ENCODE measurements around the gene ELOB.

The ELOB gene

DNA sequence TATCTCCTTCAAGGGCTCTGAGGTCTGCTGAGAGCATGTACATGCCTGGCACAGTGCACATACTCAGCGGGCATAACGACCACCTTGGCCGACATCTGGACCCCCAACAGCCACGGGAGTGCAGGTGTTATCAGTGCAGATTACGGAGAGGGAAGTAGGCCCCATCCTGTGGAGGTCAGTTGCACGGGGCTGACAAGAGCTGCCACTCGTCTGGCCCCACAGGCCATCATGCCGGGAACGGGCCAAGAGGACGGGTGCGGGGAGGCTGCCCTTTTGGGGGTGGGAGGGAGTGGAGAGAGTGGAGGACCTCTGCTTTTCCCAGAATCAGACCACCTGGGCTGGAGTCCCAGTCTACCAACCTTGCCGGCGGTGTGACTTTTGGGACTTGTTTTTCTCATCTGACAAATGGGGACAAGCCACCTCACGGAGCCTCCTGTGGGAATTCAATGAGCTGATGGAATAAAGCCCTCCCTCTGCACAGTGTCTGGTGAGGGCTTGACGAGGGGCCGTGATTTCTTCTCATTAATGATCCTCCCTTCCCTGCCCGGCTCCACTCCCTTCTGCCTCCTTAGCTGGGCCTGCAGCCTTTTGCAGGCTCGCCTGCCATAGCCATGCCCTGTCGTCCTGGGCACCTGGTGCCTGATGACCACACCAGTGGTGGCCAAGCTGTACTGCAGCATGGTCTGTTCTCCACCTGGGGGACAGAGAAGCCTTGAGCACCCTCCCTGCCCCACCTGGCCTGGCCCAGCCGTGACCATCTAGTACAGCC, 5.7 kb upstream of the ELOB start:
- WGBS, 2 donors (ENCODE audit: extremely low coverage in 2 of 2, insufficient read length in 2 of 2, insufficient replicate concordance in 1 of 2): no CpG with 5 or more reads among the region's 20 CpGs
- H2BK5ac ChIP-seq (ENCODE audit: low read length): peak overlapping the region; percentile 10
- H4K8ac ChIP-seq (ENCODE audit: low read depth, low read length): no peak overlapping the region
- peak overlapping the region; percentile 31 for H3K14ac ChIP-seq (ENCODE audit: low read length)
- no peak overlapping the region for H2BK15ac ChIP-seq (ENCODE audit: low read length)
- peak overlapping the region; percentile 53 for H2AK5ac ChIP-seq (ENCODE audit: low read depth, low read length)
- peaks cover 0 to 8% of the 10 kb centered on the region in 2 donors for H3K36me3 ChIP-seq (replicated peaks in 1 of 2; ENCODE audit: control insufficient read depth in 2 of 2, insufficient read depth in 2 of 2, low read length in 2 of 2)
- H3K4me1 ChIP-seq (ENCODE audit: control insufficient read depth in 2 of 2, insufficient read depth in 1 of 2, low read depth in 1 of 2, low read length in 2 of 2): peaks cover 8 to 9% of the 10 kb centered on the region in 2 donors
- H3K79me1 ChIP-seq (ENCODE audit: low read depth, low read length): peaks cover 7% of the 10 kb centered on the region
- H3K9ac ChIP-seq (ENCODE audit: low read depth, low read length, poor library complexity): peak overlapping the region; percentile 79
- no peak overlapping the region for H3K4me2 ChIP-seq (ENCODE audit: insufficient read depth, low read length, poor library complexity, severe bottlenecking)
- H3K4ac ChIP-seq (ENCODE audit: low read length): peak overlapping the region; percentile 68
- H3K27ac ChIP-seq (replicated peaks; ENCODE audit: low read length): no peak overlapping the region
- H3K18ac ChIP-seq (ENCODE audit: low read length): peak overlapping the region; percentile 67
- H2AFZ ChIP-seq (ENCODE audit: low read length): no peak overlapping the region
- no peak overlapping the region for H3K23ac ChIP-seq (ENCODE audit: low read depth, low read length, poor library complexity)
- DNase-seq (ENCODE audit: low spot score): no peak
- peaks cover 0 to 8% (median 0%) of the 10 kb centered on the region in 3 experiments for H3K27me3 ChIP-seq (ENCODE audit: control insufficient read depth in 3 of 3, insufficient read depth in 3 of 3, low read depth in 1 of 3, low read length in 3 of 3)
- no peak overlapping the region for H2BK120ac ChIP-seq (ENCODE audit: low read depth, low read length)
- H3K4me3 ChIP-seq (ENCODE audit: low read length in 2 of 2): no peak overlapping the region
- peak overlapping the region; percentile 2 for H2BK12ac ChIP-seq (ENCODE audit: low read length)
- no peaks in the 10 kb centered on the region for H3K9me3 ChIP-seq (replicated peaks in 1 of 2; ENCODE audit: control insufficient read depth in 2 of 2, insufficient read depth in 1 of 2, low read depth in 1 of 2, low read length in 2 of 2)
- peak overlapping the region; percentile 34 for H4K91ac ChIP-seq (ENCODE audit: low read depth, low read length, poor library complexity)

DNA sequence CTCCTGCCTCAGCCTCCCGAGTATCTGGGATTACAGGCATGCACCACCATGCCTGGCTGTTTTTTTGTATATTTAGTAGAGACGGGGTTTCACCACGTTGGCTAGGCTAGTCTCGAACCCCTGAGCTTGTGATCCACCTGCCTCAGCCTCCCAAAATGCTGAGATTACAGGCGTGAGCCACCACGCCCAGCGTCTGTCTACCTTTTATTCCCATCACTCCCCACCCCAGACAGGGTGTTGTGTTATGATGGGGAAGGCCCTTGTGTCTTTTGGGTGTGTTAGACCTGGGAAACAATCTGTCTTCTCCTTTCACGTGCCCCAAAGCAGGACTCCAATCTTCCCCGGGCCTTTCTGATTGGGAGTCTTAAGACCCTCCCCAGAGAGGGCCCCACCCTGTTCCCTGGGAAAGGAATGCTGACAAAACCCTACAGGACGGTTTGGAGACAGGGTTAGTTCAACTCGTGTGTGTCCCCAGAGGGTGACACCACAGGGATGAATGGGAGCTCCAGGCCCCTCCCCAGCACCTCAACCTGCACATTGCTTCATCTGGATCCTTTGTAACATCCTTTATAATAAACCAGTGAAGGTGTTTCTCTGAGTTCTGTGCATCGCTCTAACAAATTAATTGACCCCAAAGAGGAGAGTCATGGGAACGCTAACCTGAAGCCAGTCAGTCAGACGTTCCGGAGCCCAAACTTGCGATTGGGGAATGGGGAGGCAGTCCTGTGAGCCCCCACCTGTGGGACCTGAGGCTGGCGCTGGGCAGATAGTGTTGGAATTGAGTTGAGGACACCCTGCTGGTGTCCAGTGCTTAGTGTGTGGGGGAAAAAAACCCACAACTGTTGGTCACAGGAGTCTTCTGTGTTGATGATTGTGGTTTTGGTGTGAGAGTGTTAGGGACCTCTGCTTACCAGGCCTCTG, 3.2 kb upstream of the ELOB start:
- Histone ChIP-seq H3K79me1 (ENCODE audit: low read depth, low read length) (peaks cover 13% of the 10 kb centered on the region), H3K23ac (ENCODE audit: low read depth, low read length, poor library complexity) (no peak overlapping the region), H3K27ac (replicated peaks; ENCODE audit: low read length) (no peak overlapping the region), H3K4ac (ENCODE audit: low read length) (no peak overlapping the region), H3K9me3 (replicated peaks in 1 of 2; ENCODE audit: control insufficient read depth in 2 of 2, insufficient read depth in 1 of 2, low read depth in 1 of 2, low read length in 2 of 2) (no peaks in the 10 kb centered on the region), H2AK5ac (ENCODE audit: low read depth, low read length) (no peak overlapping the region), H3K4me3 (ENCODE audit: low read length in 2 of 2) (no peak overlapping the region), H3K9ac (ENCODE audit: low read depth, low read length, poor library complexity) (no peak overlapping the region), H3K4me1 (ENCODE audit: control insufficient read depth in 2 of 2, insufficient read depth in 1 of 2, low read depth in 1 of 2, low read length in 2 of 2) (peaks cover 8 to 11% of the 10 kb centered on the region in 2 donors), H3K18ac (ENCODE audit: low read length) (no peak overlapping the region), H2AFZ (ENCODE audit: low read length) (no peak overlapping the region), H2BK12ac (ENCODE audit: low read length) (no peak overlapping the region), H2BK120ac (ENCODE audit: low read depth, low read length) (no peak overlapping the region), H4K8ac (ENCODE audit: low read depth, low read length) (no peak overlapping the region), H3K36me3 (replicated peaks in 1 of 2; ENCODE audit: control insufficient read depth in 2 of 2, insufficient read depth in 2 of 2, low read length in 2 of 2) (peaks cover 2 to 15% of the 10 kb centered on the region in 2 donors), H2BK15ac (ENCODE audit: low read length) (no peak overlapping the region), H3K27me3 (ENCODE audit: control insufficient read depth in 3 of 3, insufficient read depth in 3 of 3, low read depth in 1 of 3, low read length in 3 of 3) (peaks cover 0 to 8% (median 0%) of the 10 kb centered on the region in 3 experiments), H3K4me2 (ENCODE audit: insufficient read depth, low read length, poor library complexity, severe bottlenecking) (no peak overlapping the region), H4K91ac (ENCODE audit: low read depth, low read length, poor library complexity) (no peak overlapping the region), H2BK5ac (ENCODE audit: low read length) (no peak overlapping the region), H3K14ac (ENCODE audit: low read length) (no peak overlapping the region)
- WGBS, 2 donors (ENCODE audit: extremely low coverage in 2 of 2, insufficient read length in 2 of 2, insufficient replicate concordance in 1 of 2): no CpG with 5 or more reads among the region's 17 CpGs
- DNase-seq (ENCODE audit: low spot score): no peak

DNA sequence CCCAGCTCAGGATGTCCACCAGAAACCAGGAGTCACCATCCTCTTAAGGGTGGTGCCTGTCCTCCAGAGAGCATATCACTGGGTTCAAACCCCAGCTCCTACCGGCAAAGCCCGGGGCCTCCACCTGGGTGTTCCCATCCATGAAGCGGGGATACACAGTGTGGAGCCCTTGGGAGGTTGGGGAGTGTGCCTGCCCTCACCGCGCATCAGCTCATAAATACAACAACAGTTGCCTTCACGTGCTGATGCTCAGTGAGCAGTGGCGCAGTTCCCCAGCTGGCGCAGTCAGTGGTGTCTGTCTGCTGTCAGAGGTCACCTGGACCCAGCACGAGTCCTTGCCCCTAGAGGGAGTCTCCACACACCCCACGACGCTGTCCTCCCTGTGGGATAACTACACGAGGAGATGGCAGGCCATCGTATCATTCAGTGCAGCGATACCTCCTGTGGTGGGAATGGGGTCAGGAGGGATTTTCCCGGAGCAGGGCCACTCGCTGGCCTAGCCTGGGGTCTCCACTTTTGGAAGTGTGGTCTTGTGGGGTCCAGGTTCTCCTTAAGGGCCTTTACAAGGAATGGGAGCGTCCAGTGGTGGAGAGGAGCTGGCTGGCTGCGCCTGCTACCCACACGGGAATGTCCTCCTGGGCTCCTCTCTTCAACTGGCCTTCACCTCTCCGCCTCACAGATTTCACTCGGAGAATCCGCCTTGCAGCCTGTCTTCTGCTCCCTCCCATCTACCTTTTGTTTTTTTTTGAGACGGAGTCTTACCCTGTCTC, 2.3 kb upstream of the ELOB start:
- Histone ChIP-seq H2AFZ (ENCODE audit: low read length) (no peak overlapping the region), H3K4me3 (ENCODE audit: low read length in 2 of 2) (peak overlapping the region; percentile 4 to 79), H4K8ac (ENCODE audit: low read depth, low read length) (no peak overlapping the region), H2BK120ac (ENCODE audit: low read depth, low read length) (no peak overlapping the region), H2BK5ac (ENCODE audit: low read length) (no peak overlapping the region), H3K4ac (ENCODE audit: low read length) (no peak overlapping the region), H3K9ac (ENCODE audit: low read depth, low read length, poor library complexity) (no peak overlapping the region), H3K9me3 (replicated peaks in 1 of 2; ENCODE audit: control insufficient read depth in 2 of 2, insufficient read depth in 1 of 2, low read depth in 1 of 2, low read length in 2 of 2) (no peaks in the 10 kb centered on the region), H2BK15ac (ENCODE audit: low read length) (no peak overlapping the region), H3K36me3 (replicated peaks in 1 of 2; ENCODE audit: control insufficient read depth in 2 of 2, insufficient read depth in 2 of 2, low read length in 2 of 2) (peaks cover 9 to 24% of the 10 kb centered on the region in 2 donors), H2AK5ac (ENCODE audit: low read depth, low read length) (peak overlapping the region; percentile 82), H3K4me2 (ENCODE audit: insufficient read depth, low read length, poor library complexity, severe bottlenecking) (no peak overlapping the region), H3K18ac (ENCODE audit: low read length) (no peak overlapping the region), H2BK12ac (ENCODE audit: low read length) (no peak overlapping the region), H3K79me1 (ENCODE audit: low read depth, low read length) (peaks cover 13% of the 10 kb centered on the region), H3K27me3 (ENCODE audit: control insufficient read depth in 3 of 3, insufficient read depth in 3 of 3, low read depth in 1 of 3, low read length in 3 of 3) (peaks cover 0 to 8% (median 0%) of the 10 kb centered on the region in 3 experiments), H3K27ac (replicated peaks; ENCODE audit: low read length) (no peak overlapping the region), H4K91ac (ENCODE audit: low read depth, low read length, poor library complexity) (no peak overlapping the region), H3K14ac (ENCODE audit: low read length) (no peak overlapping the region), H3K23ac (ENCODE audit: low read depth, low read length, poor library complexity) (peak overlapping the region; percentile 68), H3K4me1 (ENCODE audit: control insufficient read depth in 2 of 2, insufficient read depth in 1 of 2, low read depth in 1 of 2, low read length in 2 of 2) (peaks cover 8 to 11% of the 10 kb centered on the region in 2 donors)
- no peak for DNase-seq (ENCODE audit: low spot score)
- WGBS, 2 donors (ENCODE audit: extremely low coverage in 2 of 2, insufficient read length in 2 of 2, insufficient replicate concordance in 1 of 2): no CpG with 5 or more reads among the region's 23 CpGs
